GM08714 (cell line): ENCODE results near the gene ZNF557.
"Not testable (repeated sequence)": the region's sequence is repeated elsewhere in the genome, so short reads cannot be mapped to it uniquely, and the experiment has no call there.

Source experiments
- H3K4me3 ChIP-seq: fragments of 200-500 bp; sonication (Bioruptor generic); 2 replicates; pipeline ENCODE4 v1.5.1; 2014; ENCODE audit warnings: mild to moderate bottlenecking, low read length, inconsistent platforms
- ZNF274 ChIP-seq: IDR thresholded peaks from 2 replicates; pipeline ENCODE4 v1.6.1; 2012; ENCODE audit warnings: mild to moderate bottlenecking, low read depth, low read length

The ZNF557 gene

DNA sequence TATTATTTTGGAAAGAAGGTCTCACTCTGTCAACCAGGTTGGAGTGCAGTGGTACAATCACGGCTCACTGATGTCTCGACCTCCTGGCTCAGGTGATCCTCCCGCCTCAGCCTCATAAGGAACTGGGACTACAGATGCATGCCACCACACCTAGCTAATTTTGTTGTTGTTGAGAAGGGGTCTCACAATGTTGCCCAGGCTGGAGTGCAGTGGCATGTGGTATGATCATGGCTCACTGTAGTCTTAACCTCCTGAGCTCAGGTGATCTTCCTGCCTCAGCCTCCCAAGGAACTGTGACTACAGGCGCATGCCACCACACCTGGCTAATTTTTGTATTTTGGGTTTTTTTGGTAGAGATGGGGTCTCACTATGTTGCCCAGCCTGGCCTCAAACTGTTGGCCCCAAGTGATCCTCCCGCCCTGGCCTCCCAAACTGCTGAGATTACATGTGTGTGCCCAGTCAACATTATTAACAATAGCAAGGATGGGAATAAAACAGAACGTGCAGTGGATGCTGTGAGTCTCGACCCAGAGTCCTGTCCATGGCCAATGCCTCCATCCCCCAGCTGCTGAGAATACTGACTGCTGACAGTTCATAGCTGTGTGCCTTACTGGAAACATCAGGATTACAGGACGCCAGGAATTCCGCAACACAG lies 5.6 kb upstream of the ZNF557 start:
- no peak for TF ChIP-seq ZNF274
- H3K4me3 ChIP-seq, result no peak overlapping the region

DNA sequence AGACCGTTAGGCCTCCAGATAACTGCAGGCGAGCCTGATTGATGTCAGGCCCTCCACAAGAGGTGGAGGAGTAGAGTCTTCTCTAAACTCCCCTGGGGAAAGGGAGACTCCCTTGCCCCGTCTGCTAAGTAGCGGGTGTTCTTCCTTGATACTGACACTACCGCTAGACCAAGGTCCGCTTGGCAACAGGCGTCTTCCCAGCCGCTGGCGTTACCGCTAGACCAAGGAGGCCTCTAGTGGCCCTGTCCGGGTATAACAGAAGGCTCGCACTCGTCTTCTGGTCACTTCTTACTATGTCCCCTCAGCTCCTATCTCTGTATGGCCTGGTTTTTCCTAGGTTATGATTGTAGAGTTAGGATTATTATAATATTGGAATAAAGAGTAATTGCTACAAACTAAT lies 2.4 kb upstream of the ZNF557 start:
- not testable (repeated sequence) for H3K4me3 ChIP-seq

DNA sequence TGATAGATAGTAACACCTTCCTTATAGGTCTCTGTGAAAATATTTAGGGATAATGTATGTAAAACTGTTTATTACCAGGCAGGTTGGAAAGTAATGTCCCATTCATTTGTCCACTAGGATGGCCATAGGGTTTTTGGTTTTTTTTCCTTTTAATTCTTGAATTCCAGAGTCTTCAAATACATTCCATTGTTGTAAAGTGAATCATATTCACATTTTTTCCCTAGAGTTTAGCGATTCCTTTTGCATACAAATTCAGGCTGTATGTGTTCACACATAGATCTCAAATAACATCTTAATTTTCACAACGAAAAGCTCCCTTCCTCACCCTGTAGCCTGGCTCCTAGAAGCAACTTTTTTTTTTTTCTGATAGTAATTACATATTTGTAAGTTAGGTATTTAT lies 1.8 kb upstream of the ZNF557 start:
- TF ChIP-seq ZNF274, result no peak
- H3K4me3 ChIP-seq, result no peak overlapping the region

DNA sequence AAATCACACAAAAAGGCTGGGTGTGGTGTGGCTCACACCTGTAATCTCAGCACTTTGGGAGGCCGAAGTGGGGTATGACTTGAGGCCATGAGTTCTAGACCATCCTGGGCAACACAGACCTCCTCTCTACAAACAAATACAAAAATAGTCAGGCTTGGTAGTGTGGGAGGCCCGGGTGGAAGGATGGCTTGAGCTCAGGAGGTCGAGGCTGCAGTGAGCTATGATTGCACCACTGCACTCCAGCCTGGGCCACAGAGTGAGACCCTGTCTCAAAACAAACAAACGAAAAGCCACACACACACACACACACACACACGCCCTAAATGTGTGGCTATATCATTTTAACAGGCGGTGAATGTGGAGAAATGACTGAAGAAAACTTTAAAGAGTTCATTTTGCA lies 904 bp upstream of the ZNF557 start:
- no peak for TF ChIP-seq ZNF274
- H3K4me3 ChIP-seq, result no peak overlapping the region

DNA sequence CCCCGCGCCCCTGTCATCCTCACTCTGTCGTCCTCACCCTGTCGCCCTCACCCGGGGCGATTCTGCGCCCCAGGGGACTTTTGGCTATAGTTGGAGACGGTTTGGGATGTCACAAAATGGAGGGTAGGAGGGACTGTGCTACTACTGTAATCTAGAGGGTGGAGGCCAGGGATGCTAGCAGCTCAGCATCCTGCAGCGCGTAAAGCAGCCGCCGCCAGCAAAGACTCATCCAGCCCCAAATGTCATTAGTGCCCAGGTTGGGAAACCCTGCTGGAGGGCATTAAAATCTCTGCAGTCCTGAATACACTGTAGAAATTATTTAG lies 362 bp downstream of the ZNF557 start:
- H3K4me3 ChIP-seq, result peak overlapping the region; percentile 86
- TF ChIP-seq ZNF274, result no peak

DNA sequence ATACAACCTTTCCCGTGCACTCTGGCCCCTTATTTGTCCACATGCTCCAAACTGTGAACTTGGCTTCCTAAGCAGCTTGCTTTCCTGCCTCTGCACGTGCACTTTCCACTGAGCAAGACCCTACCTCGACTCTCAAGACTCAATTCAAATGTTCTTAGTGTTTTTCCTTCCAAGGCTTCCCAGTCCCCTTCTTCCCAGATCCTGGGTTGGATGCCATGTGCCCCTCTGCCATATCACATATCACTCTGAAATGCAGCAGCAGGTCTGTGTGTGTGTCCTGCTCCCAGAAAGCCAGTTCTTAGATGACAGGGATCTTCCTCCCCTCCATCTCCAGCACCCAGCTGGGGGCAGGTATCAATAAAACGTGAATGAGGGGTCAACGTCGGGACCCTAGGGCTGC lies 3.0 kb downstream of the ZNF557 start:
- H3K4me3 ChIP-seq, result no peak overlapping the region
- TF ChIP-seq ZNF274, result no peak

DNA sequence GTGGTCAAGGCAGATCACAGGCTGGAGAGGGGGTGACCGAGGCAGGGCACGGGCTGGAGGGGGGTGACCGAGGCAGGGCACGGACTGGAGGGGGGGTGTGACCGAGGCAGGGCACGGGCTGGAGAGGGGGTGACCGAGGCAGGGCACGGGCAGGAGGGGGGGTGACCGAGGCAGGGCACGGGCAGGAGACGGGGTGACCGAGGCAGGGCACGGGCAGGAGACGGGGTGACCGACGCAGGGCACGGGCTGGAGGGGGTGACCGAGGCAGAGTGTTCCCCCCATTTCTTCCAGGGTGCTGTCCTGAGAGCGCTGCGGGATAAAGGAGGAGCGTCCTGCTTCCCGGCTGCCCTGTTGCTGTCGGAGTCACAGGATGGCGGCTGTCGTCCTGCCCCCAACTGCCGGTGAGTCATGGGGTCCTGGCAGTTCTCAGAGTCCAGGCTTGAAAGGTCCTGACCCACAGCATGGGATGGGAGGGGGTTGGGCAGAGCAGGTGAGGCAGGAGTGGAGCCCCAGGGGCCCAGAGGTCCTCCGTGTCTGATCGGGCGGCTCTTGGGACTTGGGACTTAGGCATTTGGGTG lies 5.3 kb downstream of the ZNF557 start:
- no peak for TF ChIP-seq ZNF274
- no peak overlapping the region for H3K4me3 ChIP-seq

DNA sequence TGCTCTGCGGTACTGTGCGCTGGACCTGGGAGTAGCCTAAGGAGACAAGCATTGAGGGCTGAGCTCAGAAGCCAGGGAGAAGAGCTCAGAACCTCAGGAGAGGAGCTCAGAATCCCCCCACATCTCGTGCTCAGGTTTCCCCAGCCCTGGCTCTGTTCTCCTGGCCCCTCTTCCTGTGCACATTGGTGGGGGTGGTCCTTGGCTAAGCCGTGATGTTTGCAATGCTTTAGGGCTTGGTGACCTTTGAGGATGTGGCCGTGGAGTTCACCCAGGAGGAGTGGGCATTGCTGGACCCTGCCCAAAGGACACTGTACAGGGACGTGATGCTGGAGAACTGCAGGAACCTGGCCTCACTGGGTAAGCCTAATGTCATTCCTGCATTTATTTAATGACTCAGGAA lies 6.6 kb downstream of the ZNF557 start:
- TF ChIP-seq ZNF274, result no peak
- H3K4me3 ChIP-seq, result no peak overlapping the region

DNA sequence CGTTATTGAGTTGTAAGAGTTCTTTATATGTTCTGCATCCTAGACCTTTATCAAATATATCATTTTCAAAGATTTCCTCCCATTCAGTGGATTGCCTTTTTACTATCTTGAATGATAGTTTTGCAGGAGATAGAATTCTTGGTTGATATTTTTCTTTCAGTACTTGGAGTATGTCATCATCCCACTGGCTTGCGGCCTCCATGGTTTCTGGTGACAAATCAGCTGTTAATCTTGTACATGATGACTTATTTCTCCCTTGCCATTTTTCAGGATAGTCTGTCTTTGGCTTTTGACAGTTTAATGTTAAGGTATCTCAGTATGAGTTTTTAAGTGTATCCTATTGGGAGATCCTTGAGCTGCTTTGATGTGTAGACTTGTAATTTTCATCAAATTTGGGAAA lies 8.5 kb downstream of the ZNF557 start:
- H3K4me3 ChIP-seq, result no peak overlapping the region
- no peak for TF ChIP-seq ZNF274

DNA sequence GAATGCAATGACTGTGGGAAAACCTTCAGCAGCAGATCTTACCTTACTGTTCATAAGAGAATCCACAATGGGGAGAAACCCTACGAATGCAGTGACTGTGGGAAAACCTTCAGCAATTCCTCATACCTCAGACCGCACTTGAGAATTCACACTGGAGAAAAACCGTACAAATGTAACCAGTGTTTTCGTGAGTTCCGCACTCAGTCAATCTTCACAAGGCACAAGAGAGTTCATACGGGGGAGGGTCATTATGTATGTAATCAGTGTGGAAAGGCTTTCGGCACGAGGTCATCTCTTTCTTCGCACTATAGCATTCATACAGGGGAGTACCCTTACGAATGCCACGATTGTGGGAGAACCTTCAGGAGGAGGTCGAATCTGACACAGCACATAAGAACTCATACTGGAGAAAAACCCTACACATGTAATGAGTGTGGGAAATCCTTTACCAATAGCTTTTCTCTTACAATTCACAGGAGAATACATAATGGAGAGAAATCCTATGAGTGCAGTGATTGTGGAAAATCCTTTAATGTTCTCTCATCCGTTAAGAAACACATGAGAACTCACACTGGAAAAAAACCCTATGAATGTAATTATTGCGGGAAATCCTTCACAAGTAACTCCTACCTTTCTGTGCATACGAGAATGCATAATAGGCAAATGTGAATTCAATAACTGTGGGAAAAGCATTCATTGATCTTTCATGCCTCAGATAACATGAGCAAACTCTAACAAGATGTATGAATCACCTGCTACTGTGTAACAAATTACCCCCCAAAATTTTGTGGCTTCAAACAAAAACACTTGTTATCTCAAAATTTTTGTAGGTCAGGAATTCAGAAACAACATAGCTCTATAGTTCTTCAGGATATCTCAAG lies 13.8 kb downstream of the ZNF557 start:
- peak; percentile 97 for TF ChIP-seq ZNF274
- H3K4me3 ChIP-seq, result no peak overlapping the region

DNA sequence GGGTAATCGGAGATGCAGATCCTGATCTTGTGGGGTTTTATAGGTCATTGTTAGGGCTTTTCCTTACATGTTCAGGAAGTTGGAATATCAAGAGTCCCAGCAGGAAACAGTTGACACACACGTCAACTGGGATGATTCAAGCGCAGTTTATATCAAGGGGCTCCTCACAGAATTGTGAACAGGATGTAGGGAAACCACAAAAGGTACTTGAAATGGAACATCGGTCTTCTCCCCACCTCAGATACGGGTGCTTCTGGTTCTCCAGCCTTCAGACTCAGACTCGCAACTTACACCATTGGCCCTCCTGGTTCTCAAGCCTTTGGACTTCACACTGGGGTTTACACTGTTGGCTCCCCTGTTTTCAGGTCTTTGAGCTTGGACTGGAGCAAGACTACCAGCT lies 19.5 kb downstream of the ZNF557 start:
- no peak overlapping the region for H3K4me3 ChIP-seq
- no peak for TF ChIP-seq ZNF274

DNA sequence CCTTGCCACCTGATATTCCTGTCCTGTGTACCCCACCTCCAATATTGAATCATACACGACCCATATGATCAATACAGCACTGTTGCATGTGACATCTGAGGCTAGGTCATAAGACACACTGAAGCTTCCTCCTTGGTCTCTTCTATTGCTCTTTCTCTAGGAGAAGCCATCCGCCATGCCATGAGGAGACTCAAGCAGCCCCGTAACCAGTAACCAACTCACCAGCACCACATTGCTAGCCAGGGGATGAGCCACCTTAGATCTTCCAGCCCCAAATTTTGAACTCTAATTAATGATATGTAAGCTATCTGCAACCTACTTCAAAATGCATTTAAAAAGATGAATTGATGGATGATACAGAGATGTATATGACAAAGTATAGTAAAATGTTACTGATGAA lies 28.6 kb downstream of the ZNF557 start:
- no peak for TF ChIP-seq ZNF274
- H3K4me3 ChIP-seq, result no peak overlapping the region

DNA sequence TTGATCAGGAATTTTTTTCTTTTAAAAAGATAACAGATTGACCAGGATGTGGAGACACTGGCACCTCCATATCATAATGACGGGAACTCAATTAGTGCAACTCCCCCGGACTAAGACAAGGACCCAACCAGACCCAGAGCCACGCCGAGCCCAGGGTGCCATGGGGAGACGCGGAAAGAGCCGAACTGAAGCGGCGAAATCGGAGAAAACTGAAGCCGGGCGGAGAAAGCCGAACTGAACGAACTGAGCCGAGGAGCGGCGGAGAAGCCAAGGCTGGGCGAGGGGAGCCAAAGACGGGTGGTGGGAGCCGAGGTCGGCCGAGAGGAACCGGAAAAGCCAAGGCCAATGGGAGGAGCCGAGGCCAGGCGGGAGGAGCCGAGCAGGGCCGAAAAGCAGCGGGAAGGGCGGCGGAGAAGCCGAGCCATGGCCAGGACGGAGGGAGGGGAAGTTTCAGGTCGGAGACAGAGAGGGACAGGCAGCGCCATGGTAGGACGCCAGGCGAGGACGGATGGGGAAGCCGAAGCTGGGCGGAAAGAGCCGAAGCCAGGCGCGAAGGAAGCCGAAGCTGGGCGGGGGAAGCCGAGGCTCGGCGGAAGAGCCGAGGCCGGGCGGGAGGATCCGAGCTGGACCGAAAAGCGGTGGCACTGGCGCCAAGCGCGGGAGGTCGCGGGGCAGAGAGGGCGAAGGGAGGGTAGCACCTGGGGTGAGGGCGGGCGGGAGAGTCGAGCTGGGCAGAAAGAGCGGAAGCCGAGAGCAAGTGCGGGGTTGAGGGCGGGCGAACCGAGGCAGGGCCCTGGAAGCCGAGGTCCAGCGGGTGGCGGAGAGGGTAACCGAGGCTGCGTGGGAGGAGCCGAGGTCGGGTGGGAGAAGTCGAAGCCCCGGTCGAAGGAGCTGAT lies 29.4 kb downstream of the ZNF557 start:
- TF ChIP-seq ZNF274, result no peak
- H3K4me3 ChIP-seq, result peak overlapping the region; percentile 61

DNA sequence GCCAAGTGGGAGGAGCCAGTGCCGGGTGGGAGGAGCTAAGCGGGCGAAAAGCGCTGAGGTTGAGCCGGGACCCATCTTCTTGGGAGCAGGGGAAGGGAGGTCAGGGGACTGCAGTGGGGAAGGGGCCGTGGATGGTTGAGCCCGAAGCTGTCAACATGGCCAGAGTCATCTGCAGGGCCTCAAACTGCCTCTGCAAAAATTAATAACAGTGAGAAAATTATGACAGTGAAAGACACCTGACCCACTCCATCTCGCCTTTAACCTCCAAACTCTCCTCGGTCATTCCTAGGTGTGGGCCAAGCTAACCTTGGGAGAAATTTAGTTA lies 30.1 kb downstream of the ZNF557 start:
- peak overlapping the region; percentile 61; the same call in 1 of the 2 replicates for H3K4me3 ChIP-seq

DNA sequence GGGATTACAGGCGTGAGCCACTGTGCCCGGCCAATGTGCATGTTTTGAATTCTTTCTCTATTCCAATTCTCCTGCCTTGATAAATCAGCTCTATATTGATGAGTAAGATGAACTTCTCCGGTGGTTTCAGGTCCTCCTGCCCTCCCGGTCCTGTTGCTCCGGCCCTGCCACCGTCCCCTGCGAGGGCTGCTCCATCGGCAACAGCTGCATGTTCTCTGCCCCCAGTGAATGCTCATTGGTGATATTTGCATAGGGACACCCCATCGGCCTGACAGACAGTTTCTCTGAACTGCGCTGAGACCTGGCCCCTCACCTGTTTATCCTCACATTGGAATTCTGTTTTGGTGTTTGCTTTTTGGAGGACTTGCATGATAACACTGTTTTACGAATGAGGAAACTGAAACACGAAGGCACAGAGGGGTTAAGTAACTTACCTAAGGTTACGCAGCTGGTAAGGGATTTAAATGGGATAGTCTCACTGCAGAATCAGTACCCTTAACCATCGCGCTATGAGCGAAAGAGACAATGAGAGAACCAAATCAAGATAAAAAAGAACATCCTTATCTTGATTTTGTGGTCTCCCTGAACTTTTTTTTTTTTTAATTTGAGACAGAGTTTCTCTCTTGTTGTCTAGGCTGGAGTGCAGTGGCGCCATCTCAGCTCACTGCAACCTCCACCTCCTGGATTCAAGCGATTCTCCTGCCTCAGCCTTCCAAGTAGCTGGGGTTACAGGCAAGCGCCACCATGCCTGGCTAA lies 32.2 kb downstream of the ZNF557 start:
- no peak for TF ChIP-seq ZNF274
- no peak overlapping the region for H3K4me3 ChIP-seq

More for the DNA sequence above, 30.1 kb downstream of the ZNF557 start:
- TF ChIP-seq ZNF274, result no peak
